Measurements from ENCODE around the gene ZNF664.

Gene ZNF664

DNA sequence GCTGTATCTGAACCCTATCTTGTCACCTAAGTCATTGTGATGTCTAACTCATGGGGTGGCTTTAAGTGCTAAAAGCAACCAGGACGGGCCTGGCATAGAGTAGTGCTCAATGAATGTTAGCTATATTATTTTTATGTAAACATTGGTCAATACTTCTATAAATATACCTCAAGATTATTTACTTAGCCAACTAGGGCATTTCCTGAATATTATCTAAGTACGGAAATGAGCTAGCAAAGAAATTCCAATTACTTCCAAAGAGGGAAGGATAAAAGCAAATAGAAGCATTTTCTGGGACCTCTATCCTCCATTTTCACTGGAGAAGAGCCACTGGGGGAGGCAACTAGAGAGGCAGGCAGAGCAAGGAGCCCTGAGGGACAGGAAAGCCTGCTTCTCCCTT is 21.0 kb upstream of the ZNF664 start:
- Histone ChIP-seq H3K79me2 (ENCODE audit: insufficient read depth, low read depth) (no peaks in the 10 kb centered on the region), H3K4me3 (IDR thresholded peaks at IDR 0.05; ENCODE audit: insufficient read depth, low read depth, low read length) (no peak overlapping the region), H3K9ac (no peak overlapping the region), H3K4me2 (no peak overlapping the region), H2AFZ (ENCODE audit: low read depth) (no peak overlapping the region), H3K27me3 (ENCODE audit: insufficient read depth, low read depth) (no peaks in the 10 kb centered on the region), H3K4me1 (ENCODE audit: low read depth, poor library complexity, severe bottlenecking) (no peaks in the 10 kb centered on the region), H3K36me3 (ENCODE audit: insufficient read depth) (no peaks in the 10 kb centered on the region), H3K27ac (no peak overlapping the region), H4K20me1 (ENCODE audit: insufficient read depth) (no peaks in the 10 kb centered on the region)
- TF ChIP-seq, protein P1, sequence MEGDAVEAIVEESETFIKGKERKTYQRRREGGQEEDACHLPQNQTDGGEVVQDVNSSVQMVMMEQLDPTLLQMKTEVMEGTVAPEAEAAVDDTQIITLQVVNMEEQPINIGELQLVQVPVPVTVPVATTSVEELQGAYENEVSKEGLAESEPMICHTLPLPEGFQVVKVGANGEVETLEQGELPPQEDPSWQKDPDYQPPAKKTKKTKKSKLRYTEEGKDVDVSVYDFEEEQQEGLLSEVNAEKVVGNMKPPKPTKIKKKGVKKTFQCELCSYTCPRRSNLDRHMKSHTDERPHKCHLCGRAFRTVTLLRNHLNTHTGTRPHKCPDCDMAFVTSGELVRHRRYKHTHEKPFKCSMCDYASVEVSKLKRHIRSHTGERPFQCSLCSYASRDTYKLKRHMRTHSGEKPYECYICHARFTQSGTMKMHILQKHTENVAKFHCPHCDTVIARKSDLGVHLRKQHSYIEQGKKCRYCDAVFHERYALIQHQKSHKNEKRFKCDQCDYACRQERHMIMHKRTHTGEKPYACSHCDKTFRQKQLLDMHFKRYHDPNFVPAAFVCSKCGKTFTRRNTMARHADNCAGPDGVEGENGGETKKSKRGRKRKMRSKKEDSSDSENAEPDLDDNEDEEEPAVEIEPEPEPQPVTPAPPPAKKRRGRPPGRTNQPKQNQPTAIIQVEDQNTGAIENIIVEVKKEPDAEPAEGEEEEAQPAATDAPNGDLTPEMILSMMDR (conservative IDR thresholded peaks at IDR 0.05; ENCODE audit: low read depth, low read length): no peak

DNA sequence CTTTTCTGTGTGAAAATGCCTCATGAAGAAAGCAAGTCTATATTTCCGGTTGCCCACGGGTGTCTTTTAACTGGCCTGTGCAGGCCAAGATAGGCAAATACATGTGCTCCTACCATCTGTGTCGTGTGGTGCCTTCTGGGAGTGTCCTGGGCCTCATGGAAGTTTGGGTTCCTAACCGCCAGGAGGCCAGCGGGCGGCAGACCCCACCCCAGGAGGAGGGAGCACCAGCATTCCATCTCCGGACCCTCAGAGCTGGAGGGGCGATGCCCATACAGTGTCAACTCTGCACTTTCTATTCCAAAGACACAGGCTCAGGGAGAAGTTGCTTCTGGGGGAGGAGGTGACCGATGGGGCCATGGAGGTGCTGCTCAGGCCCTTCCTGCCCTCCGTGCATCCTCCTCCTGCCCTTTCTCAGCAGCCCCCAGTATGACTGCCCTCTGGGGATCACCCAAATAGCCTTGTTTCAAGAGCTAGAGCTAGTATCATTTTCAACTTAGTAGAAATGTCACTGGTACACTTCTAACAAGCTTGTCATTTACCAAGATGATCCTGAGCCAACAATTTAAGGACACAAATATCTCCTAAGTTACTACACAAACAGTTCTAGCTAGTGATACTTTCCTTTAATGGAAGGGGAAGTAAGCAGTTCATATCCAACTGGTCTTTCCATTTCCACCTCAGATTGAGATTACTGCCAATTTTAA is 18.2 kb upstream of the ZNF664 start:
- Histone ChIP-seq H2AFZ (ENCODE audit: low read depth) (no peak overlapping the region), H3K27ac (no peak overlapping the region), H3K36me3 (ENCODE audit: insufficient read depth) (no peaks in the 10 kb centered on the region), H3K79me2 (ENCODE audit: insufficient read depth, low read depth) (no peaks in the 10 kb centered on the region), H3K4me3 (IDR thresholded peaks at IDR 0.05; ENCODE audit: insufficient read depth, low read depth, low read length) (no peak overlapping the region), H3K9ac (no peak overlapping the region), H3K4me1 (ENCODE audit: low read depth, poor library complexity, severe bottlenecking) (no peaks in the 10 kb centered on the region), H3K27me3 (ENCODE audit: insufficient read depth, low read depth) (no peaks in the 10 kb centered on the region), H3K4me2 (no peak overlapping the region), H4K20me1 (ENCODE audit: insufficient read depth) (no peaks in the 10 kb centered on the region)
- TF ChIP-seq, protein P1 (conservative IDR thresholded peaks at IDR 0.05; ENCODE audit: low read depth, low read length): no peak

DNA sequence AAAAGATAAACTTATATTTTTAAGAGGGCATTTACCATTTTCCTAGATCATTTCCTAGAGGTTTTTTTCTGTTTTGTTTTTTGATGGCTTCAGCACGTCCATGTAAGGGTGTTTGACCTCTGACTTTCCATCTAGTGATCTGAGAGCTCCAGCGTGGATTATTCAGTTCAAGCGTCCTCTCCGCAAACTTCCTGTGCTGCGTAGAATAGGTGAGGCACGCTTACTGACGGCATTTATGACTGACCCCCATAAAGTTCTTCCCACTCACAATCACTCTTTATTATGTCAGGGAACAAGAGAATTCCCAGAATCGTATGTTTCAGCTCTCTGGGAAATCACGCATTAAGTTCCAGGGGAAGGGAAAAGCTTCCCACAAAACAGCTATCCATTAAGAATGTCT is 16.8 kb upstream of the ZNF664 start:
- Histone ChIP-seq H3K9ac (no peak overlapping the region), H3K4me2 (no peak overlapping the region), H2AFZ (ENCODE audit: low read depth) (no peak overlapping the region), H3K27ac (no peak overlapping the region), H3K27me3 (ENCODE audit: insufficient read depth, low read depth) (no peaks in the 10 kb centered on the region), H3K4me3 (IDR thresholded peaks at IDR 0.05; ENCODE audit: insufficient read depth, low read depth, low read length) (no peak overlapping the region), H3K79me2 (ENCODE audit: insufficient read depth, low read depth) (no peaks in the 10 kb centered on the region), H4K20me1 (ENCODE audit: insufficient read depth) (no peaks in the 10 kb centered on the region), H3K36me3 (ENCODE audit: insufficient read depth) (no peaks in the 10 kb centered on the region), H3K4me1 (ENCODE audit: low read depth, poor library complexity, severe bottlenecking) (no peaks in the 10 kb centered on the region)
- TF ChIP-seq, protein P1 (conservative IDR thresholded peaks at IDR 0.05; ENCODE audit: low read depth, low read length): no peak

DNA sequence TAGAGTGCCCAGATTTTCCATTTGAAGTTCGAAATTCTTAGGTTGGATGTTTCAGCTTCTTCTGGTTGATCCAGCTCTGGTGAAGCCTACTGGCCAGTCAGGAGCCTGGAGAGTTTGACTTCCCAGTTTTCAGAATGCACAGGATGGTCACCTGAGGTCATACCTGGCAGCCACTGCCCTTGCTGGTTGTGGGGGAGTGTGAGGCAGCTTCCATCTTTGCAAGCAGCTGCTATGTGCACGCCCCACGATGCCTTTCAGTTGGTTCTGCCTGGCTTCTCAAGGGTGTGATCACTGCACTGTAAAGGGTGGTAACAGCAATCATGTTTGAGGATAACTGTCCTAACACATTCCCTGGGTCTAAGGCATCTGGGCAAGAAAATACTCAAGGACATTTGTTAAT is 15.8 kb upstream of the ZNF664 start:
- H3K79me2 ChIP-seq (ENCODE audit: insufficient read depth, low read depth): no peaks in the 10 kb centered on the region
- no peaks in the 10 kb centered on the region for H3K4me1 ChIP-seq (ENCODE audit: low read depth, poor library complexity, severe bottlenecking)
- no peak overlapping the region for H3K27ac ChIP-seq
- TF ChIP-seq, protein P1 (conservative IDR thresholded peaks at IDR 0.05; ENCODE audit: low read depth, low read length): no peak
- no peak overlapping the region for H3K4me3 ChIP-seq (IDR thresholded peaks at IDR 0.05; ENCODE audit: insufficient read depth, low read depth, low read length)
- no peak overlapping the region for H3K9ac ChIP-seq
- no peak overlapping the region for H2AFZ ChIP-seq (ENCODE audit: low read depth)
- H3K27me3 ChIP-seq (ENCODE audit: insufficient read depth, low read depth): no peaks in the 10 kb centered on the region
- no peak overlapping the region for H3K4me2 ChIP-seq
- no peaks in the 10 kb centered on the region for H3K36me3 ChIP-seq (ENCODE audit: insufficient read depth)
- no peaks in the 10 kb centered on the region for H4K20me1 ChIP-seq (ENCODE audit: insufficient read depth)
